Stomach (tissue), 4 donors: Measurements from ENCODE around the gene USP10.

ENCODE experiments used
- EP300 ChIP-seq: sonication (generic); formaldehyde crosslinking; IDR thresholded peaks from one replicate; pipeline ENCODE4 v1.6.1; 2017; ENCODE audit warnings: antibody characterized with exemption
- POLR2A ChIP-seq, 4 donors: fragments of 450-650 bp; IDR thresholded peaks; one replicate each; pipeline ENCODE4 v1.6.1; 2016; ENCODE audit warnings: antibody characterized with exemption in 4 of 4, control low read depth in 2 of 4, mild to moderate bottlenecking in 1 of 4, moderate library complexity in 1 of 4
- TF ChIP-seq, protein P1 (sequence below), 7 experiments: fragments of 450-650 bp in 4 of 7; fragments of 200-600 bp in 3 of 7; sonication (generic) in 3 of 7; IDR thresholded peaks; one replicate each; pipeline ENCODE4 v1.5.1; 2016 to 2019; ENCODE audit warnings: antibody characterized with exemption in 7 of 7, control low read depth in 2 of 7, mild to moderate bottlenecking in 1 of 7

DNA sequence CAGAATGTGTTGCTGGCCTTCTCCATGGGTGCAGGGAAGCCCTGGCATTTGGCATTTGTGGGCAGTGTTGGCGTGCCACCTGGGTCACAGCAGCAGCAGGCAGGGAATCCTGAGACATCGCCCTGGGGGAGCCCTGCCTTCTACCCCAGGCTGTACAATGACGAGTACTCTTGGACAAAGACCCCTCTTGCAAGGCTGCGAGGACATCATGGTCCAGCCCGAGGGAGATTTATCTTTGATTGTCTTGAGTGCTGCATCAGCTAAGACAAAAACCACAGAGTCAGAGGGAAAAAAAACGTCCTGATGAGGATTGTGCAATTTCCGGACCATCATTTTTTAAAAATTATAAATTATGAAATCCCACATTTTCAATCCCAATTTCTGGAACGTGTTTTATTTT lies 123.7 kb downstream of the USP10 start:
- TF ChIP-seq, protein P1, sequence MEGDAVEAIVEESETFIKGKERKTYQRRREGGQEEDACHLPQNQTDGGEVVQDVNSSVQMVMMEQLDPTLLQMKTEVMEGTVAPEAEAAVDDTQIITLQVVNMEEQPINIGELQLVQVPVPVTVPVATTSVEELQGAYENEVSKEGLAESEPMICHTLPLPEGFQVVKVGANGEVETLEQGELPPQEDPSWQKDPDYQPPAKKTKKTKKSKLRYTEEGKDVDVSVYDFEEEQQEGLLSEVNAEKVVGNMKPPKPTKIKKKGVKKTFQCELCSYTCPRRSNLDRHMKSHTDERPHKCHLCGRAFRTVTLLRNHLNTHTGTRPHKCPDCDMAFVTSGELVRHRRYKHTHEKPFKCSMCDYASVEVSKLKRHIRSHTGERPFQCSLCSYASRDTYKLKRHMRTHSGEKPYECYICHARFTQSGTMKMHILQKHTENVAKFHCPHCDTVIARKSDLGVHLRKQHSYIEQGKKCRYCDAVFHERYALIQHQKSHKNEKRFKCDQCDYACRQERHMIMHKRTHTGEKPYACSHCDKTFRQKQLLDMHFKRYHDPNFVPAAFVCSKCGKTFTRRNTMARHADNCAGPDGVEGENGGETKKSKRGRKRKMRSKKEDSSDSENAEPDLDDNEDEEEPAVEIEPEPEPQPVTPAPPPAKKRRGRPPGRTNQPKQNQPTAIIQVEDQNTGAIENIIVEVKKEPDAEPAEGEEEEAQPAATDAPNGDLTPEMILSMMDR (IDR thresholded peaks at IDR 0.05), result no peak
- peak; percentile 59 for TF ChIP-seq EP300
- no peak for TF ChIP-seq POLR2A (IDR thresholded peaks at IDR 0.05)
